GM18520 (cell line): Measurements from ENCODE around the gene BTBD16.

Experiments used
- ATAC-seq: cut with Tn5 transposase; IDR thresholded peaks from one replicate; pipeline ENCODE4 v1.9.1; 2021; ENCODE audit not compliant: unreplicated experiment

BTBD16 gene

GRCh38 chr10:122271076-122271475, at the start of gene BTBD16:
BTBD16 (plus strand) TSS chr10:122271296; CDS start chr10:122275082, 3,786 bp downstream.
- ATAC-seq, result no peak

GRCh38 chr10:122221958-122222357, 49.1 kb upstream of the BTBD16 start:
- ATAC-seq, result no peak

- no peak for ATAC-seq
These were observed 48.5 kb upstream of the BTBD16 start for GRCh38 chr10:122222638-122223037.

- ATAC-seq, result no peak
These were observed 46.9 kb upstream of the BTBD16 start for GRCh38 chr10:122224159-122224558.

- ATAC-seq, result no peak
These were observed 45.8 kb upstream of the BTBD16 start for GRCh38 chr10:122225330-122225729.

GRCh38 chr10:122227754-122228153, 43.3 kb upstream of the BTBD16 start:
- ATAC-seq, result no peak

GRCh38 chr10:122229666-122230065, 41.4 kb upstream of the BTBD16 start:
- ATAC-seq, result no peak

GRCh38 chr10:122230222-122230621, 40.9 kb upstream of the BTBD16 start:
- ATAC-seq, result no peak

- ATAC-seq, result no peak
These were observed 38.3 kb upstream of the BTBD16 start for GRCh38 chr10:122232769-122233168.

GRCh38 chr10:122233857-122234348, 37.2 kb upstream of the BTBD16 start:
- ATAC-seq, result no peak

GRCh38 chr10:122234416-122234815, 36.7 kb upstream of the BTBD16 start:
- ATAC-seq, result no peak

GRCh38 chr10:122236690-122237306, 34.3 kb upstream of the BTBD16 start:
- no peak for ATAC-seq

GRCh38 chr10:122237331-122237990, 33.6 kb upstream of the BTBD16 start:
- ATAC-seq, result no peak

GRCh38 chr10:122239578-122240257, 31.4 kb upstream of the BTBD16 start:
- ATAC-seq, result no peak

GRCh38 chr10:122240401-122240800, 30.7 kb upstream of the BTBD16 start:
- no peak for ATAC-seq

- no peak for ATAC-seq
These were observed 29.3 kb upstream of the BTBD16 start for GRCh38 chr10:122241836-122242235.

- no peak for ATAC-seq
These were observed 27.5 kb upstream of the BTBD16 start for GRCh38 chr10:122243550-122243949.

GRCh38 chr10:122244001-122244975, 26.8 kb upstream of the BTBD16 start:
- no peak for ATAC-seq

GRCh38 chr10:122245136-122245535, 26.0 kb upstream of the BTBD16 start:
- no peak for ATAC-seq

- no peak for ATAC-seq
These were observed 25.2 kb upstream of the BTBD16 start for GRCh38 chr10:122245897-122246296.
